Activated CD4-positive, alpha-beta memory T cell treated with anti-CD3 and anti-CD28 coated beads for 36 hours (primary cell): ENCODE results near the gene CHIT1. TPM values are rescaled to one million over a fixed set of nuclear protein-coding genes. Genes with fewer than 3 reads are reported as not detected.
"Not testable (repeated sequence)": the region's sequence is repeated elsewhere in the genome, so short reads cannot be mapped to it uniquely, and the experiment has no call there.

Experiments used
- CTCF ChIA-PET: fragments of 350-600 bp; sonication (Branson Sonifier 250); formaldehyde crosslinking; loops from one replicate; lab custom pipeline; 2021; ENCODE audit warnings: antibody characterized with exemption, inconsistent platforms; lab: Charles Lee
- POLR2A ChIA-PET: fragments of 350-600 bp; sonication (Branson Sonifier 250); formaldehyde crosslinking; loops from one replicate; lab custom pipeline; 2021; ENCODE audit warnings: antibody characterized with exemption; lab: Charles Lee
- DNase-seq: peaks from one replicate; pipeline ENCODE4 v3.0.0-alpha.2; 2020
- H3K27ac Mint-ChIP-seq: one replicate; pipeline ENCODE4 v1.8.0; 2021; ENCODE audit warnings: mixed read lengths
- H3K27me3 Mint-ChIP-seq: one replicate; pipeline ENCODE4 v1.8.0; 2021; ENCODE audit warnings: mixed read lengths
- H3K36me3 Mint-ChIP-seq: one replicate; pipeline ENCODE4 v1.8.0; 2021; ENCODE audit warnings: mixed read lengths
- H3K4me1 Mint-ChIP-seq: one replicate; pipeline ENCODE4 v1.8.0; 2021; ENCODE audit warnings: low read depth, mixed read lengths
- H3K4me3 Mint-ChIP-seq: one replicate; pipeline ENCODE4 v1.8.0; 2021; ENCODE audit warnings: mild to moderate bottlenecking, mixed read lengths
- H3K9me3 Mint-ChIP-seq: one replicate; pipeline ENCODE4 v1.8.0; 2021; ENCODE audit warnings: mixed read lengths
- intact Hi-C: fragments of 100-400 bp; cut with micrococcal nuclease; formaldehyde crosslinking; loops from one replicate; pipeline ENCODE4 v1.15.1; 2023
- total RNA-seq, 2 experiments: library from RNA; stranded (reverse); gene quantifications; one replicate each; pipeline ENCODE4 v1.2.3, GENCODE V29; 2021

CHIT1 gene
- total RNA-seq, 2 experiments from 2014 or later = 0.19 to 0.53 TPM

DNA sequence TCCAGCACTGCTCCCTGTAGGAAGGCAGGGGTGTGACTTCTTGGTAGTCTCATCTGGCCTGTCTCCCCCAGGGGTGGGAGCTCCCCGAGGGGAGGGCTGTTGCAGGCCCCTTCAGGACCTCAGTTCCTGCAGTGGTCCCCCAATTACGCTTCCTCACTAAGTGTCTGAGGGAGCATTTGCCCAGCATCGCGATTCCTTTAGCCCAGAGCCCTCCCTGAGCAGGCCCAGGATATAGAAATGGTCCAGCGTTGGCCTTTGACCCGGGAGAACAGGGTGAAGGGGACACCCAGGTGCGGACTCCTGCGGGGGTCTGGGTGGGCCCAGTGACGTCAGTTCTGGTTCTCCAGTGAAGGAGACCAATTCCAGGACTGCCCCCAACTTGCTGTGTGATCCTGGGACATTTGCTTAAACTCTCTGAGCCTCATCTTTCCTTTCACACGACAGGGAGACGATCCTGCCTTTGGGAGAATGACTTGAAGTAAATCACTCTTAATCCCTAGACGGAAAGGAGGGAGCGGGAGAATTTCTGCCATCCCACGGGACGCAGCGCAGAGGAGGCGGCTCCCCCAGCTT is 43.2 kb upstream of the CHIT1 start:
- H3K4me3 Mint-ChIP-seq = peak overlapping the region; percentile 63
- no peaks in the 10 kb centered on the region for H3K27me3 Mint-ChIP-seq
- ChIA-PET POLR2A (interaction anchor here (0.7 to 3.9 kb wide), 8 partner anchors 16 to 215 kb away, joined by 3 to 51 read pairs (median 4); partner anchors contain the start of gene BTG2), CTCF (interaction anchor here (0.7 to 13.5 kb wide), 11 partner anchors 13 to 528 kb away, joined by 3 to 847 read pairs (median 7); no protein-coding TSS in a partner anchor)
- DNase-seq = no peak
- intact Hi-C loops = loop anchor here (1.0 kb wide), 4 partner anchors 15 to 66 kb away; partner anchors contain the start of gene BTG2
- no peaks in the 10 kb centered on the region for H3K36me3 Mint-ChIP-seq
- no peaks in the 10 kb centered on the region for H3K9me3 Mint-ChIP-seq
- peaks cover 61% of the 10 kb centered on the region for H3K4me1 Mint-ChIP-seq
- H3K27ac Mint-ChIP-seq = peak overlapping the region; percentile 72

DNA sequence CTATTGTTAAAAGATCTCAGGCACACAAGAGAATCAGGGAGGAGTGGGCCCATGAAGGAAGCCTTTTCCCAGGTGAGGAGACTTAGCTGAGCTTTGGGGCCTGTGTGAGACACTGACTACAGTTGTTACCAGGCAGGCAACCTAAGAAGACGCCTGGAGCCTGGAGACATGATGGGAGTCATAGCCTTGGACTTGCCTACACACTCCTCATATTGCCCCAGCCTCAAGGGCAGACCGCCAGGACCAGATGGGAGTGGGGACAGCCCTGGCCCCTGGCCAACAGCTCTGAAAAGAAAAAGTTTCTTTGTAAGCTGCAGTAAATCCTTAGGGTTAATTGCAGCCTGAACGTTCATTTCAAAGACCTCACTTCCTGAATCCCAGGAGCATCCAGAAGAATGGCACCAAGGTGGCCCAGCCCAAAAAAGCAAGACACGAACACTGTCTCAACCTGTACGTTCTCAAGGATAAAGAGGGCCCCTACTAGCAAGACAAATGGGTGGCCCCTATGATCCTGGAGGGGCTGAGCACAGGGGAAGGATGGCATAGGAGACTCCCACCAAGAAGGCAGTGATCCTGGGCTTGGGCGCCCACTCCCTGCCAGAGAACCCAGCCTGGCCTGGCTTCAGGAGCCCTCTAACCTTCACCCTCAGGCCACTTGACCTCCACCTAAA is 42.6 kb upstream of the CHIT1 start:
- intact Hi-C loops = no loop called here
- Mint-ChIP-seq H3K4me1 (peaks cover 60% of the 10 kb centered on the region), H3K27me3 (no peaks in the 10 kb centered on the region)

DNA sequence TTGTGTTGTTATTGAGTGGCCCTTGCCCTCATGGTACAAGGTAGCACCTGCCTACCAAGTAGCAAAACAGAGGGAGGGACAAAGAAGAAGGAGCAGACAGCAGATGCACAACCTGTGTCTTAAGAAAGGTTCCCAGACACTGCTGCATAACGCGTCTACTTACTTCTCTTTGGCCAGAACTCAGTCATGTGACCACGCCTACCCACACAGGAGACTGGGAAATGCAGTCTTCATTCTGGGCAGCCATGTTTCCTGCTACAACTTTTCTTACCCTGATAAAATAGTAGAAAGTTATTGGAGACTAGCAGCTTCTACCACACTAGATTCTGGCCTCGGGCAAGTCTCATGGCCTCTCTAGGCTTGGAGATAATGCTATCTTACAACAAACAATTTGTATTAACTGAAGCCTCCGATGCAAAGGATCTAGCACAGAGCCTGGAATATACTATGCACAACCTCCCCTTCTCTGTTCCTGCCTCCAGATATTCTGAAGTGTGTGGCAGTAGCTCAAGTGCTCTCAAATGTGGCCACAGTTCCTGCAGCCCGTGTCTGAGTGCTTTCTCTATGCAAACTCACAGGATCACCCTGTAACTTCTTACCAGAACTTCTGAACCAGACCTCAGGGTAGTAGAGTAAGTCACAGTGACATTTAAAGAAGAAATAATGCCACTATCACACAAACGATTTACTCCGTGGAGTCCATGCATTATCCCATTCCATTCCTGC is 41.7 kb upstream of the CHIT1 start:
- peaks cover 52% of the 10 kb centered on the region for H3K4me1 Mint-ChIP-seq
- H3K9me3 Mint-ChIP-seq = no peaks in the 10 kb centered on the region
- DNase-seq = peak; percentile 84
- H3K4me3 Mint-ChIP-seq = no peak overlapping the region
- ChIA-PET CTCF (interaction anchor here (0.6 to 13.5 kb wide), 9 partner anchors 15 to 430 kb away, joined by 3 to 847 read pairs (median 74); partner anchors contain the start of gene OPTC), POLR2A (interaction anchor here (0.5 to 2.2 kb wide), 5 partner anchors 18 to 478 kb away, joined by 3 to 5 read pairs (median 3); no protein-coding TSS in a partner anchor)
- H3K27me3 Mint-ChIP-seq = no peaks in the 10 kb centered on the region
- no peaks in the 10 kb centered on the region for H3K36me3 Mint-ChIP-seq
- intact Hi-C loops = no loop called here
- peak overlapping the region; percentile 52 for H3K27ac Mint-ChIP-seq

More for the DNA sequence above, 42.6 kb upstream of the CHIT1 start:
- peak overlapping the region; percentile 1 for H3K27ac Mint-ChIP-seq
- H3K4me3 Mint-ChIP-seq = no peak overlapping the region
- DNase-seq = no peak
- no peaks in the 10 kb centered on the region for H3K36me3 Mint-ChIP-seq
- CTCF ChIA-PET = interaction anchor here (0.6 to 13.5 kb wide), 8 partner anchors 14 to 528 kb away, joined by 3 to 847 read pairs (median 112); no protein-coding TSS in a partner anchor
- POLR2A ChIA-PET = interaction anchor here (0.7 to 3.9 kb wide), 5 partner anchors 16 to 69 kb away, joined by 3 to 51 read pairs (median 4); no protein-coding TSS in a partner anchor
- H3K9me3 Mint-ChIP-seq = no peaks in the 10 kb centered on the region

DNA sequence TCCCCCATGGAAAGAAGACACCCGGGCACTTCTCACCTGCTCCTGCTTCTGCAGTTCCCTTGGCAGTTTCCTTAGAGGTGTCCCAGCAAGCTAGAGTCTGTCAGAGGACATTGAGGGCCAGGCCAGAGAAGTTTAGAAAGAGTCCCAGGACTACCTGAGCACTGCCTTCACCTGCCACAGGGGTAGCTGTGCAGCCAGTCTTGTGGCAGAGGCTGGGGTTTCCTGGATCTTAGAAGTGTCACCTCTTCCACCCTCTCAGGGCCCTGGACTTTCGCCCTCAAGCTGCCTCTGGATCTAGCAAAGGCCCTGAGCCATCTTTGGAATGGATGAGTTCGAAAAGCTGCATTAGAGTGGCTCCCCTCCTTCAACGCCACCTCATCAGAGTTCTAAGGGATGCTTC is 41.0 kb upstream of the CHIT1 start:
- Mint-ChIP-seq H3K4me3 (no peak overlapping the region), H3K27ac (peak overlapping the region; percentile 52), H3K36me3 (no peaks in the 10 kb centered on the region), H3K9me3 (no peaks in the 10 kb centered on the region), H3K4me1 (peaks cover 48% of the 10 kb centered on the region), H3K27me3 (no peaks in the 10 kb centered on the region)
- no peak for DNase-seq
- intact Hi-C loops = no loop called here
- ChIA-PET CTCF (interaction anchor here (1.0 to 13.5 kb wide), 13 partner anchors 16 to 235 kb away, joined by 3 to 847 read pairs (median 20); partner anchors contain the start of gene OPTC), POLR2A (interaction anchor here (0.9 to 2.2 kb wide), 2 partner anchors 56 to 72 kb away, joined by 3 to 5 read pairs; no protein-coding TSS in a partner anchor)

DNA sequence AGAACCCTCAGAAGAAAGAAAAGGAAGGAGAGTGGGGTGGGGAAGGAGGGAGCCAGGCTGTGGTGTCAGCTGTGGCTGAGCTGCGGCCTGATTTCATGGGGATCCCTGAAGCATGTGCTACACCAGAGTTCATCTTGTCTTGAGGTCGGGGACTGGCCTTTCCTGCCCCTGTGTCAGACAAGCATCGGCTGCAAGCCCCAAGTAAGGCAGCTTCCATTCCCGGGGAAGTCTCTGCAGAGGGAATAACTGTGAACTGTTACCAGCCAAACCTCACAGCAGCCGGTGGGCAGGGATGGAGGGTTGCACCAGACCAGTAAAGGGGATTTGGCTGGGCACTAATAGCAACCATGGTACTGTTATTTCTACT is 40.2 kb upstream of the CHIT1 start:
- no peaks in the 10 kb centered on the region for H3K27me3 Mint-ChIP-seq
- no peak overlapping the region for H3K27ac Mint-ChIP-seq
- no peaks in the 10 kb centered on the region for H3K9me3 Mint-ChIP-seq
- no peak overlapping the region for H3K4me3 Mint-ChIP-seq
- peaks cover 40% of the 10 kb centered on the region for H3K4me1 Mint-ChIP-seq
- POLR2A ChIA-PET = interaction anchor here (0.7 to 1.8 kb wide), 3 partner anchors 36 to 55 kb away, joined by 3 to 4 read pairs (median 4); partner anchors contain the start of gene BTG2
- CTCF ChIA-PET = interaction anchor here (0.6 to 13.5 kb wide), 25 partner anchors 12 to 470 kb away, joined by 3 to 847 read pairs (median 7); partner anchors contain the start of genes ATP2B4, OPTC, PPFIA4 and TMEM183A
- intact Hi-C loops = loop anchor here (1.0 kb wide), 1 partner anchor 230 kb away; no protein-coding TSS in a partner anchor
- no peaks in the 10 kb centered on the region for H3K36me3 Mint-ChIP-seq
- no peak for DNase-seq

DNA sequence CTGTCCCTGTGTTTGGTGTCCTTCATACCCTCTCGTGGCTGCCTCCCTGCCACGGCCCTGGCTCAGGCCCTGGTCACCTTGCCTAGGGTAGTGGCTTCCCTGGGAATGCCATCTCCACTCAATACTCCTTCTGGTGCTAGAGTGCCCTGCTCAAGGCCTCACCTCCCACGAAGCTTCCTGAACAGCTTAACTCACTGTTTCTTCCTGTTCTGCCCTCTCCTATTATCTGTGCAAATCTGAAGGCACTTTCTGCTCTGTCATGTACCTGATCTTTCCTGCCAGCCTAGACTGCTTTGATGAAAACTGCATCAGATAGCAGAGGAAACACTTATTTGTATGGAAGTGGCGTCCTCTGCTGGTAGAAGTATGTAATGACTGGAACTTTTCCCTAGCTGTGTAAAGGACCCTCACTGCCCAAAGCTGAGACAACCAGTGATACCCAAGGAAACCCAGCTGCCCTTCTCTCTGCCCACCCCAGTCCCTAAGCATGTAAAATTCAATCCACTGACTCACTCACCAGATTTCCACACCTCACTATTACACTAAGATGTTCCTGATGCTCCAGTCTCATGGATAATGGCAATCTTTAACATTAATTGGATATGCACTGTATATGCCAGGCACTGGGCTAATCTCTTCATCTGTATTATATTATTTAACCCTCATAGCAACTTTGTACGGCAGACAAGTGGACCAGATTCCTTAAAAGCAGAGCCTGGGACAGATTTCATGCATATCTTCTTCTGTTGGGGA is 39.6 kb upstream of the CHIT1 start:
- intact Hi-C loops = loop anchor here (1.0 kb wide), 1 partner anchor 230 kb away; no protein-coding TSS in a partner anchor
- no peak overlapping the region for H3K4me3 Mint-ChIP-seq
- no peaks in the 10 kb centered on the region for H3K9me3 Mint-ChIP-seq
- H3K27ac Mint-ChIP-seq = no peak overlapping the region
- ChIA-PET POLR2A (interaction anchor here (0.7 to 2.4 kb wide), 5 partner anchors 37 to 70 kb away, joined by 3 to 17 read pairs (median 4); partner anchors contain the start of gene BTG2), CTCF (interaction anchor here (0.6 to 13.5 kb wide), 29 partner anchors 12 to 1130 kb away, joined by 3 to 847 read pairs (median 7); partner anchors contain the start of genes ATP2B4, FMOD, OPTC and PPFIA4)
- no peaks in the 10 kb centered on the region for H3K36me3 Mint-ChIP-seq
- peaks cover 34% of the 10 kb centered on the region for H3K4me1 Mint-ChIP-seq
- no peaks in the 10 kb centered on the region for H3K27me3 Mint-ChIP-seq
- DNase-seq = peak; percentile 49

DNA sequence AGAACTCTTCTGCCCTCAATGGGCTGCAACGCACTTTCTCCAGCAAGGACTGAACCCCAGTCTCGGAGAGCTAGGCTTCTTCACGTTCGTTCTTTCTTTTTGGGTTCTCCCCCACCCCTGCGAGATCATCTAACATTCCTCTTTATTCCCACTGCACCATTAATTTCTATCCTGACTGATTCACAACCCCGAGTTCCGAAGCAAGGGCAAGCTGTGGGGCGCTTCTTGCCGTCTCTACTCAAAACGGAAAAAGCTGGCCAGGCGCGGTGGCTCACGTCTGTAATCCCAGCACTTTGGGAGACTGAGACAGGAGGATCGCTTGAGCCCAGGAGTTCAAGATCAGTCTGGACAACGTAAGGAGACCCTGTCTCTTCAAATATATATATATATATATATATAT is 38.4 kb upstream of the CHIT1 start:
- intact Hi-C loops = loop anchor here (1.0 kb wide), 1 partner anchor 219 kb away; no protein-coding TSS in a partner anchor
- DNase-seq = no peak
- Mint-ChIP-seq H3K27me3 (no peaks in the 10 kb centered on the region), H3K27ac (peak overlapping the region; percentile 89), H3K4me1 (peaks cover 24% of the 10 kb centered on the region), H3K36me3 (no peaks in the 10 kb centered on the region), H3K9me3 (no peaks in the 10 kb centered on the region), H3K4me3 (peak overlapping the region; percentile 82)
- ChIA-PET POLR2A (interaction anchor here (1.0 to 2.4 kb wide), 6 partner anchors 19 to 219 kb away, joined by 3 to 17 read pairs (median 6); no protein-coding TSS in a partner anchor), CTCF (interaction anchor here (0.6 to 13.5 kb wide), 65 partner anchors 12 to 568 kb away, joined by 3 to 847 read pairs (median 5); partner anchors contain the start of genes ATP2B4, FMOD, LAX1 and OPTC)

DNA sequence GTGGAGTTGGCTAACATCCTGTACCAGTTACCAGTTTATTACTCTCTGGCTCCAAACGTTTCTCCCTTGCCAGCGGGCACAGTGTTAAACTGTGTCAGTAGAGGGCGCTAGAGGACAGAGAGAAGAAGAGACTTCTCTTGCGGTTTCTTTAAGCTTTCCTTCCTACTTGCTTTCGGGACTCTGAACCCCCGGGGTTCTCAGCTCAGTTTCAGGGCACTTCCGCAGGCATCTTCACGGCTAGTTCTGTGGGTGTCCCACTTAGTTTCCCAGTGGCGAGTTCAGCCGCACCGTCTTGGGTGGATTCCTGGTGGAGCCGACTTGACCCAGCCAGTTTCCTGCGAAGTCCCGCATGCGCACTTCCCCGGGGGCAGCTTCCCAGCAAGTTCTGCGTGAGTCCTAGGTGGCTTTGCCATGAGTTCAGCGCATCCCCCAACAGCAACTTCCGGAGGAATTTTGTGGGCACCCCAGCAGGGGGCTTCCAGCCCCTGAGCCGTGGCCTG is 37.9 kb upstream of the CHIT1 start:
- Mint-ChIP-seq H3K27ac (peak overlapping the region; percentile 89), H3K9me3 (no peaks in the 10 kb centered on the region), H3K27me3 (no peaks in the 10 kb centered on the region), H3K36me3 (no peaks in the 10 kb centered on the region), H3K4me1 (peaks cover 22% of the 10 kb centered on the region), H3K4me3 (peak overlapping the region; percentile 82)
- peak; percentile 88 for DNase-seq
- ChIA-PET POLR2A (interaction anchor here (0.6 to 2.4 kb wide), 7 partner anchors 20 to 326 kb away, joined by 3 to 17 read pairs (median 5); no protein-coding TSS in a partner anchor), CTCF (interaction anchor here (0.6 to 13.5 kb wide), 71 partner anchors 12 to 568 kb away, joined by 3 to 847 read pairs (median 5); partner anchors contain the start of genes ATP2B4, FMOD, LAX1 and OPTC)
- intact Hi-C loops = loop anchor here (1.0 kb wide), 1 partner anchor 220 kb away; no protein-coding TSS in a partner anchor

DNA sequence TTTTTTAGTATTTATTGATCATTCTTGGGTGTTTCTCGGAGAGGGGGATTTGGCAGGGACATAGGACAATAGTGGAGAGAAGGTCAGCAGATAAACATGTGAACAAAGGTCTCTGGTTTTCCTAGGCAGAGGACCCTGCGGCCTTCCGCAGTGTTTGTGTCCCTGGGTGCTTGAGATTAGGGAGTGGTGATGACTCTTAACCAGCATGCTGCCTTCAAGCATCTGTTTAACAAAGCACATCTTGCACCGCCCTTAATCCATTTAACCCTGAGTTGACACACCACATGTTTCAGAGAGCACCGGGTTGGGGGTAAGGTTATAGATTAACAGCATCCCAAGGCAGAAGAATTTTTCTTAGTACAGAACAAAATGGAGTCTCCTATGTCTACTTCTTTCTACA is 36.7 kb upstream of the CHIT1 start:
- POLR2A ChIA-PET, DNase-seq, intact Hi-C loops, H3K9me3 Mint-ChIP-seq, H3K4me3 Mint-ChIP-seq, H3K36me3 Mint-ChIP-seq, H3K27ac Mint-ChIP-seq, H3K27me3 Mint-ChIP-seq: not testable (repeated sequence)
- peaks cover 14% of the 10 kb centered on the region for H3K4me1 Mint-ChIP-seq
- CTCF ChIA-PET = interaction anchor here (1.1 to 13.5 kb wide), 6 partner anchors 12 to 226 kb away, joined by 3 to 847 read pairs (median 262); no protein-coding TSS in a partner anchor

DNA sequence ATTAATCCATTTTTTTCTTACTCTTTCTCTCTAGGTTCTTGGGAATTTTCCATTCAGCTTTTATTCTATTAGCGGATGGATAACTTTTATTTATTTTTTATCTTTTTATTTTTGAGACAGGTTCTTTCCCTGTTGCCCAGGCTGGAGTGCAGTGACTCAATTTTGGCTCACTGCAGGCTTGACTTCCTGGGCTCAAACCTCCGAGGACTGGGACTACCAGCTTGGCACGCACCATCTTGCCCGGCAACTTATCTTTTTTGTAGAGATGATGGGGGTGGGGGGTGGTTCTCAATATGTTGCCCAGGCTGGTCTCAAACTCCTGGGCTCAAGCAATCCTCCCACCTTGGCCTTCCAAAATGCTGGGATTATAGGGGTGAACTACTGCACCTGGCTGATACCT is 36.1 kb upstream of the CHIT1 start:
- no peak for DNase-seq
- no peaks in the 10 kb centered on the region for H3K36me3 Mint-ChIP-seq
- H3K27me3 Mint-ChIP-seq = no peaks in the 10 kb centered on the region
- CTCF ChIA-PET = interaction anchor here (1.1 to 12.4 kb wide), 4 partner anchors 12 to 239 kb away, joined by 3 to 847 read pairs (median 10); no protein-coding TSS in a partner anchor
- H3K4me1 Mint-ChIP-seq = peaks cover 9% of the 10 kb centered on the region
- H3K9me3 Mint-ChIP-seq = no peaks in the 10 kb centered on the region
- POLR2A ChIA-PET = no interaction called here
- intact Hi-C loops = no loop called here
- no peak overlapping the region for H3K4me3 Mint-ChIP-seq
- H3K27ac Mint-ChIP-seq = no peak overlapping the region
